Measurements from ENCODE around the gene COL13A1.
A peak's percentile ranks its signal among the peaks of the same experiment; 100 is the strongest.

Gene COL13A1

DNA sequence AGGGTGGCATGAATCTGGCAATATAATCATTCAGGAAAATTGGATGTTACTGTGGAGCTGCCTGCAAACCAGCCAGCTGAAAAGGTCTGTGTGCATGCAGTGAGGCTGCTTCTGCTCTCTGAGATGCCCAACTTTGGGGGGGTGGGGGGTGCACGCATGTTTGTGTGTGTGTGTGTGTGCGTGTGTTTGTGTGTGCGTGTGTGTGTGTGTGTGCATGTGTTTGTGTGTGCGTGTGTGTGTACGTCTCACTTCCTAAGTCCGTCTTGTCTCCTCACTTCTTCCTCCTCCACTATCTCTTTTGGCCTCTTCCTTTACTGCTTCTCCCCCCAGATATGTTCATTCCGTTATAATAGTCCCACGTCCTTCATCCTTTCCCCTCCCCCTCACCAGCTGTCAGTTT lies 148.1 kb downstream of the COL13A1 start:
- no peak for DNase-seq (ENCODE audit: low spot score)

GRCh38 chr10:69951658-69952057 lies 150.0 kb downstream of the COL13A1 start:
- DNase-seq (ENCODE audit: low spot score) = no peak

DNA sequence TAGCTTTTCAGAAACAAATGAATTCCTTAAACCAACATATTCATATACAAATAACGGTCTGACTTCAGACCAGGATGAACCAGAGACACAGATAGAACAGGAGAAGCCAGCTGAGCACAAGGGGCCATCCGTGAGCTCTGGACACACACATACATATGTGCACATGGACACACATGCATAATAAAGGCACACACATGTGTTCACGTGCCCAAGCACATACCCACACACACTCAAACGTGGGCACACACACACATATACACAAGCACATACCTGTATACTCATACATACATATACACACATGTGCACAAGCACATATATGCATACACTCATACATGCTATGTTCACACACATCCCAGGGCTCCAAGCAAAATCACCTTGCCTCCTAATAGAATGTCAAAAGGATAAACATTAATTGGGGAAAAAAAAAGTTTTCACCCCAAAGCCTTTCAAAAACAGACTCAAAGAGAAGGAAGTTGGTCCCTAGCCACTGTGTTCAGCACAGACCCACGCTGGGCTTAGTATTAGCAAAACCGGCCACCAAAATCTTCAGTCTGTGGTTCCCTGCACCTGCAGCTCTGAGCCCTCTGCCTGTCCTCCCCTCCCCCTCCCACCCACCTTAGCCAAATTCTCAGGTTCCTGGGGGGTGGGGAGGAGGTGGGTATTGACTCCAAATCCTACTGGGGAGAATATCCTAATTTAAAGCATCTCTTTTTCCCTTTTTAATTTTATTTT lies 150.5 kb downstream of the COL13A1 start:
- DNase-seq (ENCODE audit: low spot score) = no peak

- no peak for DNase-seq (ENCODE audit: low spot score)
Measured at GRCh38 chr10:69952821-69953221, 151.1 kb downstream of the COL13A1 start.

GRCh38 chr10:69953851-69954250 lies 152.1 kb downstream of the COL13A1 start:
- DNase-seq (ENCODE audit: low spot score) = no peak

- no peak for DNase-seq (ENCODE audit: low spot score)
Measured at GRCh38 chr10:69955211-69955805, 153.6 kb downstream of the COL13A1 start.

DNA sequence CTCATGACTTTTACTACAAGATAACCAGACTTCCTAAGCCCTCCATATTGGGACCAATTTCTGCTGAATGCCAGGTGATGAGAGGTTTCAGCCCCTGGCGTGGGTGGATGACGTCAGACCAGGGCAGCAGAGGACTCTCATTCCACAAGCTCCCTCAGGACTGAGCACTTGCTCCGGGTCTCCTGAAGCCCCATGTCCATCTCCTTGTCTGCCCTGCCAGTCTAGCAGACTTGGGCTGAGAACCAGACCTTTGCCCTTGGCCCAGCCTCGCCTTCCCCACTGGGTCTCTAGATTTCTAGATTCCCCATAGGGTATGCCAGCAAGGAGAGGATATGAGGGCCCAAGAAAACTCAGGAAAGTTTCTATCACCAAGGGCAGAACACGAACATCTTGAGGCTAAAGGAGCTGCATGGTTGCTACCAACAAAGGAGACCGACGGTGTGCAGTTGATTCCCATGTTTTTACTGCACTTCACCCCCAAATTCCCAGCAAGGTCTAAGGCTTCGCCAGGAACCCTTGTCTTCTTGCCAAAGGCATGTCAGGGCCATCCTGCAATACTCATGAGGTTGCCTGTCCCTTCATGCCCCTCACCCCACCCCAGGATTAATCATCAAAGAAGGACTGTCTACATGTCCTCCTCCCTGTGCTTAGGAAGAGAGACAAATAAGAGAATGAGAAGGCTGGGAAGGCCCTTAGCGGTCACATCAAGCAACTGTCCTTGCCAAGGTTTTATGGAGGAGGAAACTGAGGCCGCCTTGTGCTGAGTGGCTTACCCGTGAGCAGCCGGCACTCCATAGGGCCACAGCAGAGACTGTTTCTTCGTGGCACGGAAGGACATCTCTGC lies 154.4 kb downstream of the COL13A1 start:
- no peak for DNase-seq (ENCODE audit: low spot score)

DNA sequence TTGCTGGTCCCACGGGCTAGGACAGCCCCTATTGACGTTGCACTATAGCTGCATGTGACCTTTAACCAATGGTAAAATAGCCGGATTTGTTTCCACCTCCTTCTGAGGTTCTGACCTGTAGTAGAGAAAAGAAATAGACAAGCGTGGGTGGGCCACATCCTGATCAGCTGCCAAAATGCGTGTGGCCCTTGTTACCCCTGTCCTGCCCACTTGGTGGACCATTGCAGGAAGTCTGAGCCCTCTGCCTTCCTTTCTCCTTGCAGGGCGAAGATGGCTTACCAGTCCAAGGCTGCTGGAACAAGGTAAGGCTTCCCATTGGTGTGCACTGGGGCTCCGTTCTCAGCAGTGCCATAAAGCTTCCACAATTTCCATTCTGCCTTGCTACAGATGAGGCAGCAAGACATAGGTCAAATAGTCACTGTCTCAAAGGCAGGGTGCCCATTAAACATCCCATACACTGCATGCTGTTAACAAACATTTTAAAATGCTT lies 155.1 kb downstream of the COL13A1 start:
- DNase-seq (ENCODE audit: low spot score) = no peak

DNA sequence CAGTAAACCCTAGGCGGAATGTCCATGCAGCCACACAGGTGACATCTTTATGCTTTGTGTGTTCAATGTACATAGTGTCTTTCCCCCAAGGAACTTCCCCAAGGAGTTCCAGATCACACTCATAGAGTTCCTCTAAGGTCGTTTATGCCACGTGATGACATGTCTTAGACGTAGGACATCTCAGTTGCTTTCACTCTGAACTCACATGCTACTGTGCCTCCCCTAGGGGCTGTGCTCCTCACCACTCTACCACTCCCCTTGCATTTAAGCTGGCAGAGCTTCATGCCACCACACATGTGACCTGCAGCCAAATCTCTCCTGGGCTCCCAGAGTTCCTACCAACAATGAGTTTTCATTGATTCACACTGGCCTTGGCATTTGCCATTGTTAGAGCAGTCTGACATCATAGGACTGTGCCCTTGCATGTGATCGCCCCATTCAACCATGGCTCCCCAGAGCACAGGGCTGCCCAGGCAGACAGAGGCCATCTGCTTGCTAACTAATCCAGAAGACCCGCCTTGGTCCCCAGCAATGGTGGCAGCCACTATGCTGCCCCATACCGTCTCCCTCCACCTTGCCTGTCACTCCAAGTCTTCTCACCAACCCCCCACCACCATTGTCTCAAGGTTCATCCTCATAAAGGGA lies 155.7 kb downstream of the COL13A1 start:
- DNase-seq (ENCODE audit: low spot score) = no peak

DNA sequence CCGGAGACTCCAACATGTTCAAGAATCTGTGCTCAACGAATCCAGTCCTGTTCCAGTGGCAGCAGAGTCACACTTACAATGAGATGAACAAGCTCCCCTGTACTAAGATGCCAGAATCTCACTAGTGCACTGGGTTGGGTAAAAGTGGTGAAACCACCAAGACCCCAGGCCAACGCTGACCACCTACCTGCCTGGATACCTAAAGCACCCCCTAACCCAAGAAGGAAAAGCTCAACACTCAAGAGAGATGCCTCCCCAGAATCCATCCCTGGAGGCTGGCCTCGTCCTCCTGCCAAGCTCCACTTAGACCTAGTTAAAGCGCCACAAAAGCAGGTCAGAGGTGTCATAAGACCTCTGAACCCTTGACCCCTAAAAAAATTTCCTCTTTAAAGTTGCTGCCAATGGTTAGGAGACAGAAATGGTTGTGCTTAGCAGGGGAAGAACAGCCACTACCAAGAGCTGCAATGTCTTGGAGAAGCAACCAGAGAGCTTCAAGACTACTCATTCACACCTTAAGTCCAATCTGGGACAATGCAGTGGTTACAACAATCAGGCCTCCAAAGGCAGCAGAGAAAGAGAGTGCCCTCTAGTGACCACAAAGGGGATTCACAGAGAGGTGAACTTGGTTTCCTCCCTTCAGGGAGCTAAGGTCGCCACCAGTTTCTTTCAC lies 156.3 kb downstream of the COL13A1 start:
- peak; percentile 84 for DNase-seq (ENCODE audit: low spot score)

DNA sequence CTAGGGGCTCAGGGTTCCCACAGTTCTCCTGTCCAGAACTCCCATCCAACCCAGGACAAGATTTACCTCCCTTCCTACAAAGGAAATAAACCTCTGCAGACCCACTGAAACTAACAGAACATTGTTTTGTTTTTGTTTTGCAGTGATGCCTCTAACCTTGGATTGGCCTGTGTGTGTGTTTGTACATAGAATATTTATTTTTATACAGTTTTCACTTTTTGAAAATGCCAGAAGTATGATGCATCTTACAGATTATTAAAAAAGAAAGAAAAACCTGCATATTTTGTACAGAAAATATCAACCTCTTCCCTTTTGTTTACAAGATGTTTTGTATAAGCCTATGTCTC lies 156.8 kb downstream of the COL13A1 start:
- no peak for DNase-seq (ENCODE audit: low spot score)

- no peak for DNase-seq (ENCODE audit: low spot score)
Measured at GRCh38 chr10:69959911-69960310, 158.2 kb downstream of the COL13A1 start.

- no peak for DNase-seq (ENCODE audit: low spot score)
Measured at GRCh38 chr10:69960606-69960987, 158.9 kb downstream of the COL13A1 start.

DNA sequence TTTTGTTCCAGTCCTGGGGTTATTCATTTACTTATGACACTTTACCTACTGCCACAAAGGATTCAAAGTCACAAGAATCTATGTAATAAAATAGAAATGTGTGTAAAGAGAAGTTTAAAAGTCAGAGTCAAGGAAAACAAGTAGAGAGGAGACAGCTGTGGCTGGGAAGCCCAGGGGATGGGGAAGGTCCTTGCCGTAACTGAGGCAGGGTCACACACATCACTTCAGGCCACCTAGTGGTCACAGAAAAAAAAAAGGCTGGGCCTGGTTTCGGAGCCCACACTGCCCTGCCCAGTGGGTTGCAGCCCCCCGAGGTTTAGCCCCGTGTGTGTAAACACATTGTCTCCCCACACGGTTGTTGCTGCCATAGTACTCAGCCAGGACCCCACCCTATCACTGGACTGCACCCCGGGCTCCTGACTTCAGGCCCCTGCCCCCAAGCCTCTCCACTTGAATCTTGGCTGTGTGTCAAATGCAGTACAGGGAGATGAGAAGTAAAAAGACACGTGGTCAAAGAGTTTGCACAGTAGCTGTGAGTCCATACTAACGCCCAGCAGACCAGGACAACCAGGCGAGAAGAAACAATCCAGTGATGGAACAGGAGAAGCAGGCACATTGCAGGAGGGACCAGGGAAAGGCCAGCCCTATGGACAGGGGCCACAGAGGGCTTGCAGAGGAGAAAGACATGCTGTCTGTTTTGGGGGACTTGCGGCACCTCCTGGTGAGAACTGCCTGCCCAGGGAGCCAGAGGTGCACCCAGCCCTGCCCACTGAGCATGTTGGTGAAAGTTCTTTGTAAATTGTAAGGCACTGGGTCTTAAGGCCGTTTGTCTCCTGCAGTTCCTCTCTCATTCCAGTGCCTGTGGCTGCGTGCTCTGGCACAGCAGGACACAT lies 159.5 kb downstream of the COL13A1 start:
- no peak for DNase-seq (ENCODE audit: low spot score)

DNA sequence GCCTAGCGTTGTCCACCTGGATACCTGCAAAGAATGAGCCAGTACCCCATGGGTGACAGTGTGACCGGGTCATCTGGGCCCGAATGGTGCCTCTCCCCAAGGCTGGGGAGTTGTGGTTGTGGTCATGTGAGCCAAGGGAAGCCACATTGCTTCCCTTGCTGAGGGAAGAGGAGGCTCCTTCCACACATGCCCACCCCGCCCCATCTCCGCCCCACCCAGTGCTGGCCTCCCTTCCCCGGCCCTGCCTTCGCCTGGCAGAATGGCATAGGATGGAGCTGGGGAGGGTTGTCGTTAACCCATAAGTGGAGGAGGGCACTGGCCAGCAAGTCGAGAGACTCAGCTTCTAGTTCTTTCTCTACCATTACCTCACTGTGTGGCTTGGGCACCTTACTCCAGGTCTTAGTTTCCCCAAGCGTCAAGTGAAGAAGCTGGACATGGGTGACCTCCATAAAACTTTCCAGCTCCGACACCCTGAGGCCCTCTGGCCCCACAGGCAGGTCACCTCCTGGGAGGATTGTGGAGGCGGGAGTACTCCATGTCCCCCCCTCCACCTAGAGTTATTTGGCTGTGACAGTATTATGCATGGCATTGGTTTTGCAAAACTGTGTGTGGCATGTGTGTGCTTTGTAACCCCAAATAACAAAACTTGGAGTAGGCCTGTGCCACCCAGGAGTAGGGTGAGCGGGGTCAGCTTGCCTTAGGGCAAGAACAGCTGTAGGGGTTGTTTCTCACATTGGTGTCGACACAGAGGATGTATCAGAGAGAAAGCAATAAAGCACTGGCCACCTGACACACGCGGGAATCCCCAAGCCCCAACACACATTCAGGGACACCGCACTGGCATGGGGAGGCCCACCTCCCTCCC lies 160.4 kb downstream of the COL13A1 start:
- no peak for DNase-seq (ENCODE audit: low spot score)

- DNase-seq (ENCODE audit: low spot score) = no peak
Measured at GRCh38 chr10:69962746-69963135, 161.0 kb downstream of the COL13A1 start.

- DNase-seq (ENCODE audit: low spot score) = no peak
Measured at GRCh38 chr10:69963178-69963834, 161.6 kb downstream of the COL13A1 start.

DNA sequence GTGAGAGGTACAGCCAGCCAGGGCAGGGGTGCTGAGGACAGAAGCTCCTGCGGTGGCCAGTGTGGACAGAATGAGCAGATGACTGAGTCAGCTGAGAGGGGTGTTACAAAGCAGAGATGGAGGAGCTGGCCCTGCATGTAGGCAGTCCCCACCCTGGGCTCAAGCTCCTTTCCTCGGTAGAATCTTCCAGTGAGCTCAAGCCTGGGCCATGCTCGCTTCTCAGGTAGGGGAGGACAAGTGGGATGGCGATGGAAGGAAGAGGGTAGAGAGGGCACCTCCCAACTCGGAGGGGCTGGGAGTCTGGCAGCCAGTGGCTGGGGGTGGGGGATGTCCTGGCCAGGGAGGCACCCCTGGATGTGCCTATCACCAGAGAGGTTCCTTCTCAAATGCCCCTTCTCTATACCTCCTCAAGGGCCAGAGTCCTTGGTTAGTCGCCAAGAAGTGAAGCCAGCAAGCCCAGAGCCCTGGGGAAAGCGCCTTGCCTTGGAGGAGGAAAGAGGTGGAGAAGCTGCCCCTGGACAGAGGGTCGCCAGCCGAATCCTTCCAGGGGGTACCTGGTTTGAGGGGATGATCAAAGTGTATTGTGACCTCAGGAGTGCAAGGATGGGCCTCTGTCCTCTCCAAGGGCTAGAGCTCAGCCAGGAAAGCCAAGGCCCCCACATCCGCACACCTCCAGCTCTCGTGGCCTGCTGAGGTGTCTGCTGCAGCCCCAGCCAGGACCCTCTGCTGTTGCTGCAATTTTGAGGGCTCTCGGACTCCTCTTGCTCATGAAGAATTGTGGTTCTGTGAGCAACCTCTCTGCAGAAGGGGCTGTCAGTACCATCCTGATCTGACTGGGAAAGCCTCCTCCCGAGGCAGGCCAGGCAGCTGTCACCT lies 162.4 kb downstream of the COL13A1 start:
- DNase-seq (ENCODE audit: low spot score) = no peak

Measured in AG08395 (cell line).